Esophagus mucosa (tissue), 1 donor: ENCODE measurements around the gene MRPS7. TPM values are rescaled to one million over a fixed set of nuclear protein-coding genes. Genes with fewer than 3 reads are reported as not detected.
A peak's percentile ranks its signal among the peaks of the same experiment; 100 is the strongest.

Experiments used
- ATAC-seq: fragments of 200-7000 bp; cut with Tn5 transposase; one replicate; pipeline ENCODE4 v1.9.1; 2020
- total RNA-seq: library from RNA; stranded (reverse); gene quantifications from one replicate; pipeline ENCODE4 v1.2.4, GENCODE V29; 2023
- donor health status: DM: yes; HTN: yes; CAD: no.

MRPS7 gene
- 59.1 TPM for total RNA-seq

GRCh38 chr17:75261336-75262111 is at the start of gene MRPS7, which contains the start of gene GGA3:
MRPS7 (plus strand) TSS chr17:75261879; CDS start chr17:75261901, 22 bp downstream.
GGA3 (minus strand) TSS chr17:75261606; CDS start chr17:75261587, 19 bp downstream.
- ATAC-seq, result peak; percentile 94

- ATAC-seq, result no peak
Measured at GRCh38 chr17:75218131-75218530, 43.5 kb upstream of the MRPS7 start.

GRCh38 chr17:75219815-75220214 is 41.9 kb upstream of the MRPS7 start:
- no peak for ATAC-seq

- ATAC-seq, result peak; percentile 9
Measured at GRCh38 chr17:75225016-75225415, 36.7 kb upstream of the MRPS7 start.

- no peak for ATAC-seq
Measured at GRCh38 chr17:75227729-75228128, 34.0 kb upstream of the MRPS7 start.

- no peak for ATAC-seq
Measured at GRCh38 chr17:75228305-75228704, 33.4 kb upstream of the MRPS7 start.

GRCh38 chr17:75228847-75229246 is 32.8 kb upstream of the MRPS7 start:
- ATAC-seq, result no peak

- no peak for ATAC-seq
Measured at GRCh38 chr17:75231071-75231470, 30.6 kb upstream of the MRPS7 start.

- no peak for ATAC-seq
Measured at GRCh38 chr17:75231741-75232464, 29.8 kb upstream of the MRPS7 start.

- ATAC-seq, result no peak
Measured at GRCh38 chr17:75232786-75233185, 28.9 kb upstream of the MRPS7 start.

GRCh38 chr17:75237100-75238014 is 24.3 kb upstream of the MRPS7 start:
- ATAC-seq, result no peak

GRCh38 chr17:75238020-75238580 is 23.6 kb upstream of the MRPS7 start:
- no peak for ATAC-seq

GRCh38 chr17:75238684-75239191 is 22.9 kb upstream of the MRPS7 start:
- ATAC-seq, result peak; percentile 51

GRCh38 chr17:75239214-75239613 is 22.5 kb upstream of the MRPS7 start:
- no peak for ATAC-seq

- ATAC-seq, result no peak
Measured at GRCh38 chr17:75239778-75240393, 21.8 kb upstream of the MRPS7 start.

GRCh38 chr17:75240394-75241142 is 21.1 kb upstream of the MRPS7 start:
- ATAC-seq, result peak; percentile 17

GRCh38 chr17:75241143-75241430 is 20.6 kb upstream of the MRPS7 start:
- no peak for ATAC-seq

- no peak for ATAC-seq
Measured at GRCh38 chr17:75241502-75241901, 20.2 kb upstream of the MRPS7 start.

GRCh38 chr17:75241996-75242460 is 19.7 kb upstream of the MRPS7 start:
- ATAC-seq, result no peak

- peak; percentile 15 for ATAC-seq
Measured at GRCh38 chr17:75242461-75243042, 19.1 kb upstream of the MRPS7 start.
